Hepatocyte (in vitro differentiated cells): ENCODE data around the gene KIRREL3.

Experiments used
- EZH2 ChIP-seq: fragments of 200-600 bp; sonication (generic); IDR thresholded peaks from 2 replicates; pipeline ENCODE4 v1.6.1; 2016; ENCODE audit warnings: antibody characterized with exemption, mild to moderate bottlenecking, borderline replicate concordance
- TF ChIP-seq, protein P1 (sequence below): fragments of 200-600 bp; sonication (generic); IDR thresholded peaks from 2 replicates; pipeline ENCODE4 v1.5.1; 2016; ENCODE audit warnings: antibody characterized with exemption, mild to moderate bottlenecking; ENCODE audit not compliant: poor library complexity

DNA sequence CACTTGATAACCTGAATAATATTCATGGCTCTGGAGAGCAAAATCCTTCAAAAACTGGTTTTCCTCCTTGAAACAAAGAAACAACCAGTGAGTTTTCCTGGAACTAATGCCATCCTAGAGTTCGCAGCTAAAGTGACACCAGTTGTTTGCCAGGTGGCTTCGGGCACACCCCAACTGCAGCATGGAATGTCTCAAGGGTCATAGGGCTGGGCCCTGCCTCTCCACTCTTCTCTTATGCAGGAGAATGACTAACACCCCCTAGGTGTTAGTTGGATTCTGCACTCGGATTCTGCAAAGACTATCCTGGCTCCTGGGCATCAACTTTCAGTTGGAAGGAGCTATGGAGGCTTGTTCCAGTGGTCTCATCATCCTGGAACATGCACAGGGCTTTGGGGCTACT, 98.8 kb downstream of the KIRREL3 start:
- TF ChIP-seq, protein P1, sequence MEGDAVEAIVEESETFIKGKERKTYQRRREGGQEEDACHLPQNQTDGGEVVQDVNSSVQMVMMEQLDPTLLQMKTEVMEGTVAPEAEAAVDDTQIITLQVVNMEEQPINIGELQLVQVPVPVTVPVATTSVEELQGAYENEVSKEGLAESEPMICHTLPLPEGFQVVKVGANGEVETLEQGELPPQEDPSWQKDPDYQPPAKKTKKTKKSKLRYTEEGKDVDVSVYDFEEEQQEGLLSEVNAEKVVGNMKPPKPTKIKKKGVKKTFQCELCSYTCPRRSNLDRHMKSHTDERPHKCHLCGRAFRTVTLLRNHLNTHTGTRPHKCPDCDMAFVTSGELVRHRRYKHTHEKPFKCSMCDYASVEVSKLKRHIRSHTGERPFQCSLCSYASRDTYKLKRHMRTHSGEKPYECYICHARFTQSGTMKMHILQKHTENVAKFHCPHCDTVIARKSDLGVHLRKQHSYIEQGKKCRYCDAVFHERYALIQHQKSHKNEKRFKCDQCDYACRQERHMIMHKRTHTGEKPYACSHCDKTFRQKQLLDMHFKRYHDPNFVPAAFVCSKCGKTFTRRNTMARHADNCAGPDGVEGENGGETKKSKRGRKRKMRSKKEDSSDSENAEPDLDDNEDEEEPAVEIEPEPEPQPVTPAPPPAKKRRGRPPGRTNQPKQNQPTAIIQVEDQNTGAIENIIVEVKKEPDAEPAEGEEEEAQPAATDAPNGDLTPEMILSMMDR: no peak
- TF ChIP-seq EZH2: no peak
